ENCODE results near the gene SERPINE3.

Gene SERPINE3

DNA sequence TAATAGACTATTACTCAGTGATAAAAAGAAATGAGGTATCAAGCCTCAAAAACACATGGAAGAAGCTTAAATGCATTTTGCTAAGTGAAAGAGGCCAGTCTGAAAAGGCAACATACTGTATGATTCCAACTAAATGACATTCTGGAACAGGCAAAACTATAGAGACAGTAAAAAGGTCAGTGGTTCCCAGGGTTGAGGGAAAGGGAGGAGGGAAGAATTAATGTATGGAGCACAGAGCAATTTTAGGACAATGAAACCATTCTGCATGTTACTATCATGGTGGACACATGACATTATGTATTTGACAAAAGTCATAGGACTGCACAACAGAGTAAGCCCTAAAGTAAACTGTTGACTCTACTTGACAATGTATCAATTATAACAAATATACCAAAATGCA lies 5.7 kb upstream of the SERPINE3 start:
- TF ChIP-seq, protein P1, sequence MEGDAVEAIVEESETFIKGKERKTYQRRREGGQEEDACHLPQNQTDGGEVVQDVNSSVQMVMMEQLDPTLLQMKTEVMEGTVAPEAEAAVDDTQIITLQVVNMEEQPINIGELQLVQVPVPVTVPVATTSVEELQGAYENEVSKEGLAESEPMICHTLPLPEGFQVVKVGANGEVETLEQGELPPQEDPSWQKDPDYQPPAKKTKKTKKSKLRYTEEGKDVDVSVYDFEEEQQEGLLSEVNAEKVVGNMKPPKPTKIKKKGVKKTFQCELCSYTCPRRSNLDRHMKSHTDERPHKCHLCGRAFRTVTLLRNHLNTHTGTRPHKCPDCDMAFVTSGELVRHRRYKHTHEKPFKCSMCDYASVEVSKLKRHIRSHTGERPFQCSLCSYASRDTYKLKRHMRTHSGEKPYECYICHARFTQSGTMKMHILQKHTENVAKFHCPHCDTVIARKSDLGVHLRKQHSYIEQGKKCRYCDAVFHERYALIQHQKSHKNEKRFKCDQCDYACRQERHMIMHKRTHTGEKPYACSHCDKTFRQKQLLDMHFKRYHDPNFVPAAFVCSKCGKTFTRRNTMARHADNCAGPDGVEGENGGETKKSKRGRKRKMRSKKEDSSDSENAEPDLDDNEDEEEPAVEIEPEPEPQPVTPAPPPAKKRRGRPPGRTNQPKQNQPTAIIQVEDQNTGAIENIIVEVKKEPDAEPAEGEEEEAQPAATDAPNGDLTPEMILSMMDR (conservative IDR thresholded peaks at IDR 0.05): no peak
- no peak overlapping the region for H3K27ac ChIP-seq

DNA sequence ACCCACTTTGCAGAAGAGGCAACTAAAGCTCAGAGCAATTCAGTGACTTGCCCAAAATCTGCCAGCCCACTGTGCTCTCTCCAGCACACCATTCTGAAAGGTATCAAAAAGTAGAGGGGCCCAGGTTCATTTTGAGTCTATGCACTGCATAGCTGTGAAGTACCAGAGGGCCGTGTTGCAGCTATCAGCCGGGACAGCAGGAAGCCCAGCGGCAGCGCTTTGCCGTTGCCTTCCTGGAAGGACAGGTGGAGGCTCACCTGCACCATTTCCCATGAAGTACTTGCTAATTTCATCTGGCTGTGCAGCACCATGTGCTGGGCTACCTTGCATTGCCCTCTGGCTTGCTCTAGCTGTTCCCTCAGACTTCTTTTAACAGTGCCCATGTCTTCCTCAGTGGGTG lies 2.7 kb upstream of the SERPINE3 start:
- no peak overlapping the region for H3K27ac ChIP-seq
- TF ChIP-seq, protein P1 (conservative IDR thresholded peaks at IDR 0.05): no peak

DNA sequence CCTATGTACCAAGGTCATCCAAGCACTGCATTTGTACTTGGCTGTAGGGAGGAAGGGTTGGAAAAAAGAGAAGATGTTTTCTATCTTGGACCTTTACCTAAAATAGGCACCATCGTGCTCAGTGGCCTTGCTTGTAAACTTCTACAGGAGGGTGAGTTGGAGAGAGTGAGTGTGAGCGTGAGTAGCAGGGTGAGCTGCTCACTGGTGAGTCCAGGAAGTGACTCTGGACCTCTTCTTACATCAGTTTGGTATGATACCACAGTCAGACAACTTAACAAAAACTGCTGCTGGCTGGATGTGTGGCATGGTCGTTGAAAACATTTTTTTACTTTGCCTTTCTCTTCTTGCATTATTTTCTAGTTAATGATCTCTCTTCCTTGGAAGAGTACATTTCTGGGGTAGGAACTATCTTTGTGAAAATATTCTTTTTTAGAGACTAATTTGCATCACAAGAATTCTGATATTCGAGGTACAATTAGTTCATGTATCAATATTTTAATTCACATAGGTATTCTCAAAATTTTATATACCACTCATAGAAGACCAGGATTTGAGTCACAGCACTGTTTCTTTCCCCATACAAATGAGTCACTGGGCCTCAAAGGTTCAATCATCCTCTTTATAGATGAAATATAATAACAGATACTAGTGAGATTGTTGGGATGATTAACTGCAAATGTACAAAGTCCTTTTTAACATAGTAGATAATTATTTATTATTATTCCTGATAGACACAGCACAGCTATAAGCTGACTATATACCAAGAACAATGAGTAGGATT lies 651 bp downstream of the SERPINE3 start:
- TF ChIP-seq, protein P1 (conservative IDR thresholded peaks at IDR 0.05): no peak

DNA sequence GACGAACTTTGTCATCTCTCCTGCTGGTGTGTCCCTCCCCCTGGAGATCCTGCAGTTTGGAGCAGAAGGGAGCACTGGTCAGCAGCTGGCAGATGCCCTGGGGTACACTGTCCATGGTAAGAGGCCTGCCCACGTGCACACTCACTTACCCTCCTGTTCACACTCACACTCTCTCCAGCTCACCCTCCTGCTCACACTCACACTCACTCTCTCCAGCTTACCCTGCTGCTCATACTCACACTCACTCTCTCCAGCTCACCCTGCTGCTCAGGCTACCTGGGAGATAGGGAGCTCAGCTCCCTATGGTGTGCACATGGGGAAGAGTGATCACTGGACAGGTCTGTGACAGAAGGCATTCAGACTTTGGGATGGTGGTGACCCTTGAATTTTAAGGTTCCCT lies 1.7 kb downstream of the SERPINE3 start:
- no peak overlapping the region for H3K27ac ChIP-seq
- TF ChIP-seq, protein P1 (conservative IDR thresholded peaks at IDR 0.05): no peak

More for the DNA sequence above, 651 bp downstream of the SERPINE3 start:
- H3K27ac ChIP-seq: no peak overlapping the region

DNA sequence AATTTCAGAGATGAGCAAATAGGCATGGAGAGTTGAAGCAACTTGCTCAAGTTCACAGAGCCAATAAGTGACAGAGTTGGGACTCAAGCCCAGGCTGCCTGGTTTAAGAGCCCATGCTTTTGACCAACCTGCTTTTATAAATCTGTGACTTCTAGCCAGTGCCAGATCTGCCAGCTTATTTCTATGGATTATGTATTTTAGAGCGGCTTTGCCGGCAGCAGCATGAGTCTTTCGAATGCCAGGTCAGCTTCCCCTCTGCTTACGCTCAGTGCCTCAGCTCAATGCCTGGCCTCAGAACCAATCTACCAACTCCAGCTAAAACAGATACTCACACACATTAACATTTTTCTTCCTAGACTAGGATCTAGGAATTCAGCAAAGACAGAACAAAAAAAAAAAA lies 2.3 kb downstream of the SERPINE3 start:
- H3K27ac ChIP-seq: no peak overlapping the region
- TF ChIP-seq, protein P1 (conservative IDR thresholded peaks at IDR 0.05): no peak

DNA sequence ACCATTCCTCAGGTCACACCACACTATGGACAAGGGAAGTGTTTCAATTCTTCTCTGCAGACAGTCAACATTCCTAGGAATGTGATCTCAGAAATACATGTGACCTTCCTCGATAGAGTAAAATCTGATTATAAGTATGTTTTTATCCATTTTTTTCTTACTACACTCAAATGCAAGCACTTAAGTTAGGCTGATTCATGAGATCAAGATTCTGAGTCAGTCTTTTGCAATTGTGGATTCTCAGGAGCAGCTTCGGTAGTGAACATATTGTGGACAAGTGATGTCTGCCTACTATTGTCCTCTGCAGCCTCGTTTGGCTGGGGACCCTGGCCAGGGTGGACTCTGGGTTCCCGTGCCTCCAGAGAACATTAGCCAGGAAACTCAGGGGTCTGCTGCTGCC lies 3.2 kb downstream of the SERPINE3 start:
- TF ChIP-seq, protein P1 (conservative IDR thresholded peaks at IDR 0.05): no peak
- H3K27ac ChIP-seq: no peak overlapping the region

DNA sequence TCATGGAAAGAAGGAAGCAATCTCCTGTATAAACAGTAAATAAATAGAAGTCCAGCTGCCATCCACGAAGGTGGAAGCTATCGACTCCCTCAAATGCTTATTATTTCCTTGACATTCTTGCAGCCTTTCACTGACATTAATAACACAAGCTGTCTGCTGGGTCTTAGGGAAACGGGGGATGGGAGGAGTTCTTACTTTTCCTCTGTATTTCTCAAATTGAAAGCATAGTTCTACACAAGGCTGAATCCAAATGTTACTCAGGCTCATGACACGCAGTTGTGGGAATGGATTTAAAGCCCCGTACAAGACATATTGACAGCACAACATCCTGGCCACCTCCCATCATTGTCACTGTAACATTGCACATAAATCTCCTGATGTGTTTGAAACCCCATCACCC lies 4.0 kb downstream of the SERPINE3 start:
- no peak overlapping the region for H3K27ac ChIP-seq
- TF ChIP-seq, protein P1 (conservative IDR thresholded peaks at IDR 0.05): no peak

All from VCaP (cell line).